ENCODE results near the gene ADAM10.

- TF ChIP-seq, protein P1, sequence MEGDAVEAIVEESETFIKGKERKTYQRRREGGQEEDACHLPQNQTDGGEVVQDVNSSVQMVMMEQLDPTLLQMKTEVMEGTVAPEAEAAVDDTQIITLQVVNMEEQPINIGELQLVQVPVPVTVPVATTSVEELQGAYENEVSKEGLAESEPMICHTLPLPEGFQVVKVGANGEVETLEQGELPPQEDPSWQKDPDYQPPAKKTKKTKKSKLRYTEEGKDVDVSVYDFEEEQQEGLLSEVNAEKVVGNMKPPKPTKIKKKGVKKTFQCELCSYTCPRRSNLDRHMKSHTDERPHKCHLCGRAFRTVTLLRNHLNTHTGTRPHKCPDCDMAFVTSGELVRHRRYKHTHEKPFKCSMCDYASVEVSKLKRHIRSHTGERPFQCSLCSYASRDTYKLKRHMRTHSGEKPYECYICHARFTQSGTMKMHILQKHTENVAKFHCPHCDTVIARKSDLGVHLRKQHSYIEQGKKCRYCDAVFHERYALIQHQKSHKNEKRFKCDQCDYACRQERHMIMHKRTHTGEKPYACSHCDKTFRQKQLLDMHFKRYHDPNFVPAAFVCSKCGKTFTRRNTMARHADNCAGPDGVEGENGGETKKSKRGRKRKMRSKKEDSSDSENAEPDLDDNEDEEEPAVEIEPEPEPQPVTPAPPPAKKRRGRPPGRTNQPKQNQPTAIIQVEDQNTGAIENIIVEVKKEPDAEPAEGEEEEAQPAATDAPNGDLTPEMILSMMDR (IDR thresholded peaks at IDR 0.05 in 4 of 5, conservative IDR thresholded peaks at IDR 0.05 in 1 of 5) = peak in 1 of 5 experiments; percentile 10
- peak; percentile 89 to 97 for TF ChIP-seq POLR2A (IDR thresholded peaks at IDR 0.05)
Measured at GRCh38 chr15:58749532-58750337, at the start of gene ADAM10.
